ENCODE results near the gene ADGRV1.
A peak's percentile ranks its signal among the peaks of the same experiment; 100 is the strongest.

The ADGRV1 gene

DNA sequence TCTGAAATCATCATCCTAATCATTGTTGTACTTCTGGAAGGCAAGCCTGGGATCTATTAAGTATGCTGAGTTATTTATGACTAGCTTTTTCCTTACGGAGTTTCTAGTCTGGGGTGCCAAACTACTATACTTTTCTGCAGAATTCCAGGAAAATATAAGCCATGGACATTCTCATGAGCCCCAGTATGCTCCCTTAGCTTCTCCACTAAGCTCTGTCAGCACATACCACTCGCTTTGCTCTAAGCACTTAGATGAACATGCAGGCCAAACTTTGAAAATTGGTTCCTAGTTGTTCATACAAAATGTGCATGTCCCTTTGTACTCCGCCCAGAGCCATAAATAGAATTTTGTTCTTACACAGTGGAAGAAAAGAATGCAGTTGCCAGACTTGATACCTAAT, 539.9 kb downstream of the ADGRV1 start:
- H3K9me2 ChIP-seq (replicated peaks; ENCODE audit: low read depth, low read length), result no peaks in the 10 kb centered on the region
- H3K36me3 ChIP-seq (ENCODE audit: insufficient read depth, low read length), result no peaks in the 10 kb centered on the region
- no peak overlapping the region for H2AFZ ChIP-seq (ENCODE audit: low read length)
- no peak overlapping the region for H3K9ac ChIP-seq (ENCODE audit: low read depth, low read length, poor library complexity, severe bottlenecking)
- no peaks in the 10 kb centered on the region for H3F3A ChIP-seq (ENCODE audit: low read depth)
- no peaks in the 10 kb centered on the region for H3K79me2 ChIP-seq (ENCODE audit: insufficient read depth, low read length)
- H4K20me1 ChIP-seq (ENCODE audit: insufficient read depth, low read length, poor library complexity, severe bottlenecking), result no peaks in the 10 kb centered on the region
- no peaks in the 10 kb centered on the region for H3K27me3 ChIP-seq (ENCODE audit: insufficient read depth, low read length, poor library complexity, severe bottlenecking)
- H3K4me3 ChIP-seq (ENCODE audit: low read length, poor library complexity, severe bottlenecking), result no peak overlapping the region
- no peak overlapping the region for H3K4me2 ChIP-seq (ENCODE audit: low read depth, low read length, poor library complexity, severe bottlenecking)
- H3K9me3 ChIP-seq (ENCODE audit: insufficient read depth, low read depth, low read length), result no peaks in the 10 kb centered on the region
- TF ChIP-seq CTCF (conservative IDR thresholded peaks at IDR 0.05; ENCODE audit: low read length) (no peak), EZH2phosphoT487 (IDR thresholded peaks at IDR 0.05; ENCODE audit: borderline replicate concordance) (no peak)
- H3K4me1 ChIP-seq (ENCODE audit: insufficient read depth, low read length, poor library complexity, severe bottlenecking), result no peaks in the 10 kb centered on the region

DNA sequence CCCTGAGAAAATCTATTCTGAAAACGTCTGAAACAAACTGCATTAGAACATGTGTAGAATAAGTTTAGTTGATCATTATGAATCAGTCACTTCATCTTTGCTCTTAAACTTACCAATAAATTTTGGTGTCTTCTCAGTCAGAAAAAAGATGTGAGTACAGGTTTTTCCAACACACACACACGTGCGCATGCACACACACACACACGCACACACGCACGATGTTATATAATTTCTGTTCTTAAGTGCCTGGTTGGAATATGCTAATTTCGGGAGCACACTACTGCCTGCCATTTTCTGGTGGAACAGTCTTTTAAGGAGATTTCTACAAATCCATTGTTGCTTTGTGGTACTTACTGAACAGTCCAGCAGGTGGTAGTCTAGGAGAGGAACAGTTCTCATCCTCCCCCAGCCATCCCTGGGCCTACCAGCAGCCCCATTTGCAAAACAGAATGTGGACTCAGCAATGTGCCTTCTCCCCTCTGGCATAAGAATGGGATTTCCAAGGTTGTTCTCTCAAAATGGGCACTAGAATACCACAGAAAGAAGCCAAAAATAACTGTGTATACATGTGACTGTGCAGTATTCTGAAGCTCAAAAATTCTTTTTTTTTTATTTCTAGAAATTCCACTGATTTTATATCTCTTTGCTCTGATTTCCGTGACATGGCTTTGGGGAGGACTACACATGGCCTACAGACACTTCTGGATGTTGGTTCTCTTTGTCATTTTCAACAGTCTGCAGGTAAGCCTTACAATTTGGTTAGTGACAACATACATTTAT, 543.2 kb downstream of the ADGRV1 start:
- Histone ChIP-seq H3K4me3 (ENCODE audit: low read length, poor library complexity, severe bottlenecking) (no peak overlapping the region), H3K36me3 (ENCODE audit: insufficient read depth, low read length) (no peaks in the 10 kb centered on the region), H3F3A (ENCODE audit: low read depth) (no peaks in the 10 kb centered on the region), H3K9me3 (ENCODE audit: insufficient read depth, low read depth, low read length) (no peaks in the 10 kb centered on the region), H3K79me2 (ENCODE audit: insufficient read depth, low read length) (no peaks in the 10 kb centered on the region), H2AFZ (ENCODE audit: low read length) (peak overlapping the region; percentile 19; the same call in 1 of the 2 replicates), H4K20me1 (ENCODE audit: insufficient read depth, low read length, poor library complexity, severe bottlenecking) (no peaks in the 10 kb centered on the region), H3K4me1 (ENCODE audit: insufficient read depth, low read length, poor library complexity, severe bottlenecking) (no peaks in the 10 kb centered on the region), H3K27me3 (ENCODE audit: insufficient read depth, low read length, poor library complexity, severe bottlenecking) (no peaks in the 10 kb centered on the region), H3K9ac (ENCODE audit: low read depth, low read length, poor library complexity, severe bottlenecking) (no peak overlapping the region), H3K4me2 (ENCODE audit: low read depth, low read length, poor library complexity, severe bottlenecking) (no peak overlapping the region), H3K9me2 (replicated peaks; ENCODE audit: low read depth, low read length) (no peaks in the 10 kb centered on the region)
- no peak for TF ChIP-seq EZH2phosphoT487 (IDR thresholded peaks at IDR 0.05; ENCODE audit: borderline replicate concordance)
- peak; percentile 53 for TF ChIP-seq CTCF (conservative IDR thresholded peaks at IDR 0.05; ENCODE audit: low read length)

DNA sequence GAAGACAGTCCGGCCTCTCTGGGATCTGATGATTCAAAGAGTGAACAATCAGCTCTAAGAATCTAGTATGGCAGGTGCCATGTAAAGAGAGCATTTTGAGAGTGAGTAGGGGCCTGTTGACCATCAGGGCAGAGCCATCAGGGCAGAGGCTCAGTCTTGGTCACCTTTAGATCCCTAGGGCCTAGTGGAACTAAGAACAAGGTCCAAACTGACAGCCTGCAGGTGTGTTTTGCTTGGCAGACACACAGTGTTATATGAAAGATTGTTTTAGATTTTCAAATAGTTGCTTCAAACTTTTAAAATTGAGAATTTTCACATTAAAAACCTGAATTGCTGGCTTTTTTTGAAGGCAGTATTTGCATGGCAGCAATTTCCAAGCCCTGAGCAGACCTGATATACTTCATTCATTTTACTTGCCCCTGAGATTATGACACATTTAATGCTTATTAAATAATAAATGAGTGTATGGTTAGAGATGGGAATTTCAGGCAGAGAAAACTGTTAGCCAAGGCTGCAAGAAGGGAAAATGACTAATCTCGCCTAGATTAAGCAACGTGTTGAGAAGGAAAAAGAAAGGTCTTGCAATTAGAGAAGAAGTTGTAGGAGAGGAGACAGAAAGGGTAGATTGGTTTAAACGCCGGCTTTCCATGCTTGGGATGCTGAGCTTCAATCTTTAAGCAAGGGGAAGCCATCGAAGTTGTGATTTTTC, 544.9 kb downstream of the ADGRV1 start:
- no peaks in the 10 kb centered on the region for H3F3A ChIP-seq (ENCODE audit: low read depth)
- no peaks in the 10 kb centered on the region for H3K36me3 ChIP-seq (ENCODE audit: insufficient read depth, low read length)
- H3K4me2 ChIP-seq (ENCODE audit: low read depth, low read length, poor library complexity, severe bottlenecking), result no peak overlapping the region
- no peak overlapping the region for H2AFZ ChIP-seq (ENCODE audit: low read length)
- H3K4me3 ChIP-seq (ENCODE audit: low read length, poor library complexity, severe bottlenecking), result no peak overlapping the region
- H3K9me2 ChIP-seq (replicated peaks; ENCODE audit: low read depth, low read length), result no peaks in the 10 kb centered on the region
- TF ChIP-seq EZH2phosphoT487 (IDR thresholded peaks at IDR 0.05; ENCODE audit: borderline replicate concordance) (no peak), CTCF (conservative IDR thresholded peaks at IDR 0.05; ENCODE audit: low read length) (no peak)
- H3K9ac ChIP-seq (ENCODE audit: low read depth, low read length, poor library complexity, severe bottlenecking), result no peak overlapping the region
- H3K4me1 ChIP-seq (ENCODE audit: insufficient read depth, low read length, poor library complexity, severe bottlenecking), result no peaks in the 10 kb centered on the region
- H3K79me2 ChIP-seq (ENCODE audit: insufficient read depth, low read length), result no peaks in the 10 kb centered on the region
- H3K27me3 ChIP-seq (ENCODE audit: insufficient read depth, low read length, poor library complexity, severe bottlenecking), result no peaks in the 10 kb centered on the region
- no peaks in the 10 kb centered on the region for H3K9me3 ChIP-seq (ENCODE audit: insufficient read depth, low read depth, low read length)
- H4K20me1 ChIP-seq (ENCODE audit: insufficient read depth, low read length, poor library complexity, severe bottlenecking), result no peaks in the 10 kb centered on the region

All from Loucy (cell line).